ENCODE results near the gene ANGPTL2.

ANGPTL2 gene

GRCh38 chr9:127116957-127117356 is 5.5 kb downstream of the ANGPTL2 start:
- Histone ChIP-seq H3K4me1 (ENCODE audit: control insufficient read depth, low read length) (peaks cover 7% of the 10 kb centered on the region), H3K27ac (ENCODE audit: low read depth, low read length) (no peak overlapping the region), H3K79me2 (ENCODE audit: control insufficient read depth, low read length) (no peaks in the 10 kb centered on the region), H3K9me3 (ENCODE audit: control insufficient read depth, insufficient read depth, low read length) (no peaks in the 10 kb centered on the region), H3K36me3 (ENCODE audit: control insufficient read depth, low read length) (no peaks in the 10 kb centered on the region), H4K20me1 (ENCODE audit: control insufficient read depth, insufficient read depth, low read depth, low read length) (no peaks in the 10 kb centered on the region), H3F3A (ENCODE audit: control insufficient read depth, insufficient read depth) (no peaks in the 10 kb centered on the region), H3K9me2 (replicated peaks; ENCODE audit: control insufficient read depth, low read length) (no peaks in the 10 kb centered on the region), H3K4me3 (ENCODE audit: low read length) (no peak overlapping the region), H3K27me3 (ENCODE audit: control insufficient read depth, low read length) (no peaks in the 10 kb centered on the region), H3K4me2 (ENCODE audit: low read length) (no peak overlapping the region)
- TF ChIP-seq EZH2phosphoT487 (IDR thresholded peaks at IDR 0.05; ENCODE audit: borderline replicate concordance, low read length) = no peak
- TF ChIP-seq CTCF (IDR thresholded peaks at IDR 0.05; ENCODE audit: low read depth, low read length, poor library complexity, severe bottlenecking) = no peak

GRCh38 chr9:127116088-127116726 is 6.2 kb downstream of the ANGPTL2 start:
- Histone ChIP-seq H3K27me3 (ENCODE audit: control insufficient read depth, low read length) (no peaks in the 10 kb centered on the region), H4K20me1 (ENCODE audit: control insufficient read depth, insufficient read depth, low read depth, low read length) (no peaks in the 10 kb centered on the region), H3K4me3 (ENCODE audit: low read length) (no peak overlapping the region), H3K4me2 (ENCODE audit: low read length) (no peak overlapping the region), H3F3A (ENCODE audit: control insufficient read depth, insufficient read depth) (no peaks in the 10 kb centered on the region), H3K36me3 (ENCODE audit: control insufficient read depth, low read length) (no peaks in the 10 kb centered on the region), H3K4me1 (ENCODE audit: control insufficient read depth, low read length) (peaks cover 7% of the 10 kb centered on the region), H3K27ac (ENCODE audit: low read depth, low read length) (no peak overlapping the region), H3K9me3 (ENCODE audit: control insufficient read depth, insufficient read depth, low read length) (no peaks in the 10 kb centered on the region), H3K79me2 (ENCODE audit: control insufficient read depth, low read length) (no peaks in the 10 kb centered on the region), H3K9me2 (replicated peaks; ENCODE audit: control insufficient read depth, low read length) (no peaks in the 10 kb centered on the region)
- no peak for TF ChIP-seq CTCF (IDR thresholded peaks at IDR 0.05; ENCODE audit: low read depth, low read length, poor library complexity, severe bottlenecking)
- no peak for TF ChIP-seq EZH2phosphoT487 (IDR thresholded peaks at IDR 0.05; ENCODE audit: borderline replicate concordance, low read length)

GRCh38 chr9:127114606-127115005 is 7.8 kb downstream of the ANGPTL2 start:
- Histone ChIP-seq H3K27ac (ENCODE audit: low read depth, low read length) (no peak overlapping the region), H3K36me3 (ENCODE audit: control insufficient read depth, low read length) (no peaks in the 10 kb centered on the region), H4K20me1 (ENCODE audit: control insufficient read depth, insufficient read depth, low read depth, low read length) (no peaks in the 10 kb centered on the region), H3K4me3 (ENCODE audit: low read length) (no peak overlapping the region), H3K4me2 (ENCODE audit: low read length) (no peak overlapping the region), H3F3A (ENCODE audit: control insufficient read depth, insufficient read depth) (no peaks in the 10 kb centered on the region), H3K27me3 (ENCODE audit: control insufficient read depth, low read length) (no peaks in the 10 kb centered on the region), H3K4me1 (ENCODE audit: control insufficient read depth, low read length) (peaks cover 7% of the 10 kb centered on the region), H3K9me2 (replicated peaks; ENCODE audit: control insufficient read depth, low read length) (no peaks in the 10 kb centered on the region), H3K79me2 (ENCODE audit: control insufficient read depth, low read length) (no peaks in the 10 kb centered on the region), H3K9me3 (ENCODE audit: control insufficient read depth, insufficient read depth, low read length) (no peaks in the 10 kb centered on the region)
- no peak for TF ChIP-seq CTCF (IDR thresholded peaks at IDR 0.05; ENCODE audit: low read depth, low read length, poor library complexity, severe bottlenecking)
- TF ChIP-seq EZH2phosphoT487 (IDR thresholded peaks at IDR 0.05; ENCODE audit: borderline replicate concordance, low read length) = no peak
